C4-2B (cell line): Measurements from ENCODE around the gene IQCK.

Experiments
- CTCF ChIP-seq: fragments of 450-650 bp; conservative IDR thresholded peaks from 2 replicates; pipeline ENCODE4 v1.5.1; 2017; ENCODE audit warnings: mild to moderate bottlenecking
- ZFX ChIP-seq: fragments of 450-650 bp; IDR thresholded peaks from 2 replicates; pipeline ENCODE4 v1.6.1; 2017

- TF ChIP-seq CTCF = no peak
- no peak for TF ChIP-seq ZFX
These were observed 49.4 kb downstream of the IQCK start for GRCh38 chr16:19767497-19767896.
